ENCODE data around the gene DCBLD2. TPM values are rescaled to one million over a fixed set of nuclear protein-coding genes. Genes with fewer than 3 reads are reported as not detected.

The DCBLD2 gene
- total RNA-seq, 3 donors from 2014 or later: 9.6 to 34.8 (median 17.5) TPM

DNA sequence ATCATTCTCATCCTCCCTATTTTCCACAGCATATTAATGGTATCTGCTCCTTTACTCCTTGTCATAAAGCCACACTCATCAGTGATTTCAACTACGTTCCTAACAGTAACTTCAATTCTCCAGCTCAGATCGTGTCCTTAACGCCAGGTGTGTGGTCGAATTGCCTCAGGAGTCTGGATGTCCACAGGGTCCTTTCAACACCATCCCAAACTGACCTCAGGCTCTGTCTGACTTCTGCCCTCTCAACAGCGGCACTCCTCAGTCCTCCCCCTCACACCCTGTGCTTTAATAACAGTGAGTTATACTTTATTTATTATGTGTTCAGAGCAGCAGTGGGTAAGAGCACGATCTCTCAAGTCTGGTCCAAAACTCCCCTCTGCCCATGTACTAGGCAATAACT, 95.9 kb downstream of the DCBLD2 start:
- H3K4me1 ChIP-seq (ENCODE audit: low read depth): no peaks in the 10 kb centered on the region
- H3K4me3 ChIP-seq: no peak overlapping the region
- no peaks in the 10 kb centered on the region for H3K9me3 ChIP-seq
- ATAC-seq (no peak), DNase-seq (no peak)
- TF ChIP-seq CTCF (IDR thresholded peaks at IDR 0.05): no peak
- no peaks in the 10 kb centered on the region for H3K36me3 ChIP-seq (ENCODE audit: low read depth)
- intact Hi-C loops (cut with DNase I, micrococcal nuclease): no loop called here

DNA sequence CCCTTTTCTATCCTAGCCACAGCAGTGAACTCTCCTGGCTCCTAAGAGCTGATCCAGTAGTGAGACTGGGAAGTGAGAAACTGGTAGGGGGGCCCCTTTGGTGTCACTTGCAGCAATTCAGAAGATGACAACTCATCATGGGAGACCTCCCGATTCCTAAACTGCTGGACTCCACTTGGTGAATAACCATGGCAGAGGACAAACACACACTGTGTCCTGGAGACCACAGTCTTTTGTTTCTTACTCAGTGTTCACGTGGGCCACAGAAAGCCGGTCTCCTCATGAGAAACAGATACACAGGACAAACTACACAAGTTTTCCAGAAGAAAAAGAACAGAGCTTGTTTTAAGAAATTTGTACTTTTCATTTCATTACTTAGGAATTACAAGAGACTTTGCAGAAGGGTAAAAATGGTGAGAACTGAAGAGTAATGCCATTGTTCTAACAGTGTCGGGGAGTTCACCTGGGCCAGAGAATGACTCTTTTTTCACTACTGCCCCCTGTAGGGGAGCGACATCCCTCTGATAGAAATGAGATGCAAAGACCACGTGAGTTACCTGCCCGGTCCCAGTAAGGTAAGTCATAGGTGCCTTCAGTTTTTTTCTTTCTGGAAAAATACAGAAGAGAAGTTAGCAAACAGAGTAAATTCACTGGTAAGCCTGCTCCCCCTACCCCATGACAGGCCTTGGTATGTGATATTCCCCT, 100.3 kb downstream of the DCBLD2 start:
- Histone ChIP-seq H3K9me3 (no peaks in the 10 kb centered on the region), H3K36me3 (ENCODE audit: low read depth) (no peaks in the 10 kb centered on the region), H3K4me3 (no peak overlapping the region), H3K4me1 (ENCODE audit: low read depth) (no peaks in the 10 kb centered on the region)
- no peak for TF ChIP-seq CTCF (IDR thresholded peaks at IDR 0.05)
- ATAC-seq: no peak
- DNase-seq: no peak
- intact Hi-C loops (cut with DNase I, micrococcal nuclease): no loop called here

DNA sequence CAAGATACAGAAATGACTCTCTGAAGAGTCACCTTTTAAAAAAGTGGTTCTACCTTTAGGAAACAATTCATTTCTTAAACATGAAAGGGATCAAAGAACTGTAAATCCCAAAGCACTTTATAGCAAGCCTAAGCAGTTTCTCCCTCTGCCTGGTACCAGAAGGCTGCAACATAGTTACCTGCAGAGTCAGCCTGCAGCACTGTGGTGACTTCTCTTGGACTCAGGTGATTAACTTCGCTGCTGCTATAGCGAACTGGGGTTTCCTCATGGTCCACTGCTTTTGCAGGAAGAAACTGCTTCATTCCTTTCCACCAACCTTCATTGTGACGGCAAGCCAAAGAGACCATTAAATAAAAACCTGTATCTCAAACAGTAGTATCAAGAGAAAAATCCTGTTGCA, 101.1 kb downstream of the DCBLD2 start:
- Histone ChIP-seq H3K9me3 (no peaks in the 10 kb centered on the region), H3K4me1 (ENCODE audit: low read depth) (no peaks in the 10 kb centered on the region), H3K36me3 (ENCODE audit: low read depth) (no peaks in the 10 kb centered on the region), H3K4me3 (no peak overlapping the region)
- ATAC-seq (no peak), DNase-seq (no peak)
- TF ChIP-seq CTCF (IDR thresholded peaks at IDR 0.05): no peak
- intact Hi-C loops (cut with DNase I, micrococcal nuclease): no loop called here

- intact Hi-C loops (cut with DNase I, micrococcal nuclease): no loop called here
- ATAC-seq (no peak), DNase-seq (no peak)
- no peak overlapping the region for H3K4me3 ChIP-seq
- no peaks in the 10 kb centered on the region for H3K36me3 ChIP-seq (ENCODE audit: low read depth)
- H3K4me1 ChIP-seq (ENCODE audit: low read depth): no peaks in the 10 kb centered on the region
- TF ChIP-seq CTCF (IDR thresholded peaks at IDR 0.05): no peak
- no peaks in the 10 kb centered on the region for H3K9me3 ChIP-seq
These were observed 102.0 kb downstream of the DCBLD2 start for GRCh38 chr3:98799479-98799878.

DNA sequence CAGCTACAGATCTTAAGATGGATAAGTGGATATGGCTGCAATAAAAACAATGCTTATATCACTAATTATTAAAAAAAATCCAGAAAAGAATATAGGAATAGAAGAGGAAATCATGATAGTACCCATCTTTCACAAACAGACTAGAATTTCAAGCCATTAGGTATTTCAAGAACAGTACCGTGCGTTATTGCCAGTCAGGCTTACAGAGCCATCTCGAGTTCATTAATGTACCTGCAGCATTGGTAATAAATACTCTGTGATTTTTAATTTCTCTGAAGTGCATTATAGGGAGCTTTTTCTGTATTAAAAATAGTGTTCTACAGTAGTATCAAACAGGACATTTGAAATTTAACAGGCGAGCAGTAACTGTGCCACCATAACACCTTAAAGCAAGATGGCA, 102.7 kb downstream of the DCBLD2 start:
- H3K9me3 ChIP-seq: no peaks in the 10 kb centered on the region
- ATAC-seq (no peak), DNase-seq (no peak)
- no peak overlapping the region for H3K4me3 ChIP-seq
- TF ChIP-seq CTCF (IDR thresholded peaks at IDR 0.05): no peak
- H3K4me1 ChIP-seq (ENCODE audit: low read depth): no peaks in the 10 kb centered on the region
- no peaks in the 10 kb centered on the region for H3K36me3 ChIP-seq (ENCODE audit: low read depth)
- intact Hi-C loops (cut with DNase I, micrococcal nuclease): no loop called here

GRCh38 chr3:98797905-98798304, 103.6 kb downstream of the DCBLD2 start:
- intact Hi-C loops (cut with DNase I, micrococcal nuclease): no loop called here
- Histone ChIP-seq H3K4me1 (ENCODE audit: low read depth) (no peaks in the 10 kb centered on the region), H3K36me3 (ENCODE audit: low read depth) (no peaks in the 10 kb centered on the region), H3K4me3 (no peak overlapping the region), H3K9me3 (no peaks in the 10 kb centered on the region)
- no peak for DNase-seq
- TF ChIP-seq CTCF (IDR thresholded peaks at IDR 0.05): no peak
- no peak for ATAC-seq

Measured in mucosa of descending colon (tissue), 3 donors.